Glutamatergic neuron (in vitro differentiated cells): ENCODE data around the gene CDHR2. TPM values are rescaled to one million over a fixed set of nuclear protein-coding genes. Genes with fewer than 3 reads are reported as not detected.

Source experiments
- DNase-seq: peaks from one replicate; pipeline ENCODE4 v3.0.0; 2022
- H3K27ac Mint-ChIP-seq: one replicate; pipeline ENCODE4 v1.8.0; 2020; ENCODE audit warnings: mild to moderate bottlenecking, mixed read lengths, inconsistent platforms; ENCODE audit not compliant: unreplicated experiment
- H3K27me3 Mint-ChIP-seq: one replicate; pipeline ENCODE4 v1.8.0; 2020; ENCODE audit warnings: mild to moderate bottlenecking, moderate library complexity, mixed read lengths, inconsistent platforms; ENCODE audit not compliant: unreplicated experiment
- H3K36me3 Mint-ChIP-seq: one replicate; pipeline ENCODE4 v1.8.0; 2020; ENCODE audit warnings: mild to moderate bottlenecking, mixed read lengths, inconsistent platforms; ENCODE audit not compliant: unreplicated experiment
- H3K4me1 Mint-ChIP-seq: one replicate; pipeline ENCODE4 v1.8.0; 2020; ENCODE audit warnings: mild to moderate bottlenecking, low read depth, mixed read lengths, inconsistent platforms; ENCODE audit not compliant: unreplicated experiment
- H3K4me3 Mint-ChIP-seq: one replicate; pipeline ENCODE4 v1.8.0; 2020; ENCODE audit warnings: mild to moderate bottlenecking, mixed read lengths, inconsistent platforms; ENCODE audit not compliant: unreplicated experiment
- H3K9me3 Mint-ChIP-seq: one replicate; pipeline ENCODE4 v1.8.0; 2020; ENCODE audit warnings: mild to moderate bottlenecking, moderate library complexity, mixed read lengths, inconsistent platforms; ENCODE audit not compliant: unreplicated experiment
- total RNA-seq: library from RNA; stranded (reverse); fragmentation: NEBNext Ultra II Directional; extraction: Animal tissue kit (Norgen Biotek cat#: 25700); gene quantifications from one replicate; pipeline ENCODE4 v1.2.1, GENCODE V29; 2021; ENCODE audit not compliant: unreplicated experiment
- TF ChIP-seq, protein P1 (sequence below): fragments of 200-600 bp; sonication (generic); IDR thresholded peaks from one replicate; pipeline ENCODE4 v1.5.0; 2021; ENCODE audit not compliant: partially characterized antibody, unreplicated experiment

Gene CDHR2
- total RNA-seq, 1 donor from 2014 or later, result 0.29 TPM

GRCh38 chr5:176529116-176529740 is 19.9 kb upstream of the CDHR2 start:
- H3K27ac Mint-ChIP-seq, result no peak overlapping the region

DNA sequence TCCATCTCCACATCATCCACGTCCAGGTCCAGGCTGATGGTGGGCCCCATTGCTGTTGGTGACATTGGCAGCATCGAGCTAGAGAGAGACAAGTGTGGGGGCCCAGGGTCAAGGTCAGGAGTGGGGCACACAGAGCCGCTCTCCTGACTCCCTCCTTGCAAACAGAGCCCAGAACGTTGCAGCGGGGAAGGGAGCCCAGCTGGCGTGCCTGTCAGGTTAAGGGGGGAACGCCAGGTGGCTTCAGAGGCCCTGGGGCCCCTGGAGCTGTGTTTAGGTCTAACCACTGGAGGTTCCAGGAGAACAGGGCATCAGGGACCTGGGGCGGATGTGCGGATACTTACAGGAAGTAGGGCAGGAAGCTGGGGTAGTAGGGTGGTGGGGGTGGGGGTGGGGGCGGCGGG is 19.4 kb upstream of the CDHR2 start:
- H3K27ac Mint-ChIP-seq, result no peak overlapping the region
- TF ChIP-seq, protein P1, sequence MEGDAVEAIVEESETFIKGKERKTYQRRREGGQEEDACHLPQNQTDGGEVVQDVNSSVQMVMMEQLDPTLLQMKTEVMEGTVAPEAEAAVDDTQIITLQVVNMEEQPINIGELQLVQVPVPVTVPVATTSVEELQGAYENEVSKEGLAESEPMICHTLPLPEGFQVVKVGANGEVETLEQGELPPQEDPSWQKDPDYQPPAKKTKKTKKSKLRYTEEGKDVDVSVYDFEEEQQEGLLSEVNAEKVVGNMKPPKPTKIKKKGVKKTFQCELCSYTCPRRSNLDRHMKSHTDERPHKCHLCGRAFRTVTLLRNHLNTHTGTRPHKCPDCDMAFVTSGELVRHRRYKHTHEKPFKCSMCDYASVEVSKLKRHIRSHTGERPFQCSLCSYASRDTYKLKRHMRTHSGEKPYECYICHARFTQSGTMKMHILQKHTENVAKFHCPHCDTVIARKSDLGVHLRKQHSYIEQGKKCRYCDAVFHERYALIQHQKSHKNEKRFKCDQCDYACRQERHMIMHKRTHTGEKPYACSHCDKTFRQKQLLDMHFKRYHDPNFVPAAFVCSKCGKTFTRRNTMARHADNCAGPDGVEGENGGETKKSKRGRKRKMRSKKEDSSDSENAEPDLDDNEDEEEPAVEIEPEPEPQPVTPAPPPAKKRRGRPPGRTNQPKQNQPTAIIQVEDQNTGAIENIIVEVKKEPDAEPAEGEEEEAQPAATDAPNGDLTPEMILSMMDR, result no peak
- H3K4me1 Mint-ChIP-seq, result peaks cover 12% of the 10 kb centered on the region
- peaks cover 3% of the 10 kb centered on the region for H3K9me3 Mint-ChIP-seq
- H3K4me3 Mint-ChIP-seq, result no peak overlapping the region
- no peaks in the 10 kb centered on the region for H3K36me3 Mint-ChIP-seq
- no peak for DNase-seq
- peaks cover 2% of the 10 kb centered on the region for H3K27me3 Mint-ChIP-seq

More at GRCh38 chr5:176529116-176529740, 19.9 kb upstream of the CDHR2 start:
- Mint-ChIP-seq H3K4me1 (peaks cover 8% of the 10 kb centered on the region), H3K27me3 (peaks cover 2% of the 10 kb centered on the region), H3K36me3 (no peaks in the 10 kb centered on the region), H3K9me3 (peaks cover 3% of the 10 kb centered on the region), H3K4me3 (no peak overlapping the region)
- no peak for DNase-seq
- TF ChIP-seq, protein P1, result no peak

DNA sequence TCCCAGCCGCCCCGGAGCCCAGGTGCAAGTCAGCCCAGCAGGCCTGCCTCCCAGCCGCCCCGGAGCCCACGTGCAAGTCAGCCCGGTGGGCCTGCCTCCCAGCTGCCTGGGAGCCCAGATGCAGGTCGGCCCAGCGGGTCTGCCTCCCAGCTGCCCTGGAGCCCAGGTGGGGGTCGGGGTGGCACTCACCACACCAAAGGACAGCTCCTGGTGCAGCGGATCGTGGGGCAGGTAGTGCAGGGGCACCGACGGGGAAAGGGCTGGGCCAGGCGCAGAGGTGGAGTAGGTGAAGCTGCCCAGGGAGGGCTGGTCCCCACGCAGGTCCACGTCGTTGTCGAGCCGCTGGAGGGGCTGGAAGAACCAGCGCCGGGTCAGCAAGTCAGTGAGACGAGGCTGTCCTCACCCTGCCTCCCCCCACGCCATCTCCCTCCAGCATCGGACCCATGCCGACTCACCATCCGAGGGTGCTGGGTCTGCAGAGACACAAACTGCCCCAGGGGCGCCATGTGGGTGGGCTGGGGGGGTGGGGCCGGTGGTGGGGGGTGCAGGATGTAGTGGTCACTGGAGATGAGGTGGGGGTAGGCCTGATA is 18.7 kb upstream of the CDHR2 start:
- Mint-ChIP-seq H3K9me3 (peaks cover 6% of the 10 kb centered on the region), H3K36me3 (no peaks in the 10 kb centered on the region), H3K4me1 (peaks cover 17% of the 10 kb centered on the region), H3K27ac (no peak overlapping the region), H3K27me3 (peaks cover 2% of the 10 kb centered on the region), H3K4me3 (no peak overlapping the region)
- DNase-seq, result no peak
- TF ChIP-seq, protein P1, result no peak

- Mint-ChIP-seq H3K9me3 (peaks cover 9% of the 10 kb centered on the region), H3K4me3 (no peak overlapping the region), H3K36me3 (no peaks in the 10 kb centered on the region), H3K27me3 (peaks cover 8% of the 10 kb centered on the region), H3K27ac (no peak overlapping the region), H3K4me1 (peaks cover 17% of the 10 kb centered on the region)
- peak; percentile 50 for DNase-seq
- TF ChIP-seq, protein P1, result no peak
Observed at GRCh38 chr5:176530983-176531901, 17.9 kb upstream of the CDHR2 start.
